ENCODE measurements around the gene ZC3H7A. TPM values are rescaled to one million over a fixed set of nuclear protein-coding genes. Genes with fewer than 3 reads are reported as not detected.
"Not testable (repeated sequence)": the region's sequence is repeated elsewhere in the genome, so short reads cannot be mapped to it uniquely, and the experiment has no call there.

Gene ZC3H7A
- total RNA-seq, 1 donor from 2014 or later = 53.2 TPM

GRCh38 chr16:11801481-11802021 lies 4.5 kb upstream of the ZC3H7A start:
- no peak for DNase-seq (ENCODE audit: low read depth in 2 of 2)

GRCh38 chr16:11800382-11800718 lies 3.3 kb upstream of the ZC3H7A start:
- no peak for DNase-seq (ENCODE audit: low read depth in 2 of 2)

- DNase-seq (ENCODE audit: low read depth in 2 of 2) = no peak
Observed at GRCh38 chr16:11799509-11800381, 2.7 kb upstream of the ZC3H7A start.

- DNase-seq (ENCODE audit: low read depth in 2 of 2) = no peak
Observed at GRCh38 chr16:11799017-11799381, 1.9 kb upstream of the ZC3H7A start.

- DNase-seq (ENCODE audit: low read depth in 2 of 2) = peak; percentile 48 to 69
Observed at GRCh38 chr16:11797957-11798299, 870 bp upstream of the ZC3H7A start.

GRCh38 chr16:11796227-11797165 lies 562 bp downstream of the ZC3H7A start:
- peak; percentile 68 to 70 for DNase-seq (ENCODE audit: low read depth in 2 of 2)

GRCh38 chr16:11795887-11796226 lies 1.2 kb downstream of the ZC3H7A start:
- DNase-seq (ENCODE audit: low read depth in 2 of 2) = no peak

- no peak for DNase-seq (ENCODE audit: low read depth in 2 of 2)
Observed at GRCh38 chr16:11794996-11795886, 1.8 kb downstream of the ZC3H7A start.

- peak in 1 of 2 donors; percentile 36 for DNase-seq (ENCODE audit: low read depth in 2 of 2)
Observed at GRCh38 chr16:11794447-11794846, 2.6 kb downstream of the ZC3H7A start.

- peak in 1 of 2 donors; percentile 20 for DNase-seq (ENCODE audit: low read depth in 2 of 2)
Observed at GRCh38 chr16:11793840-11794239, 3.2 kb downstream of the ZC3H7A start.

GRCh38 chr16:11792410-11793241 lies 4.4 kb downstream of the ZC3H7A start:
- DNase-seq (ENCODE audit: low read depth in 2 of 2) = no peak

- DNase-seq (ENCODE audit: low read depth in 2 of 2) = no peak
Observed at GRCh38 chr16:11791144-11791828, 5.8 kb downstream of the ZC3H7A start.

GRCh38 chr16:11788914-11789313 lies 8.1 kb downstream of the ZC3H7A start:
- DNase-seq (ENCODE audit: low read depth in 2 of 2) = peak in 1 of 2 donors; percentile 62

GRCh38 chr16:11784980-11785599 lies 12.0 kb downstream of the ZC3H7A start:
- DNase-seq (ENCODE audit: low read depth in 2 of 2) = not testable (repeated sequence)

- not testable (repeated sequence) for DNase-seq (ENCODE audit: low read depth in 2 of 2)
Observed at GRCh38 chr16:11784381-11784780, 12.7 kb downstream of the ZC3H7A start.

- DNase-seq (ENCODE audit: low read depth in 2 of 2) = no peak
Observed at GRCh38 chr16:11784038-11784369, 13.1 kb downstream of the ZC3H7A start.

GRCh38 chr16:11783319-11784037 lies 13.6 kb downstream of the ZC3H7A start:
- DNase-seq (ENCODE audit: low read depth in 2 of 2) = peak; percentile 80 to 81

GRCh38 chr16:11781773-11782172 lies 15.3 kb downstream of the ZC3H7A start:
- DNase-seq (ENCODE audit: low read depth in 2 of 2) = peak in 1 of 2 donors; percentile 34
